Measurements from ENCODE around the gene MYBBP1A.
"Not testable (repeated sequence)": the region's sequence is repeated elsewhere in the genome, so short reads cannot be mapped to it uniquely, and the experiment has no call there.

MYBBP1A gene

GRCh38 chr17:4599505-4600281, 44.5 kb upstream of the MYBBP1A start:
- no peak overlapping the region for H3K4me3 ChIP-seq (replicated peaks; ENCODE audit: low read depth, low read length)
- no peak for TF ChIP-seq CTCF (IDR thresholded peaks at IDR 0.05; ENCODE audit: insufficient read depth, low read length, poor library complexity, severe bottlenecking)
- no peaks in the 10 kb centered on the region; the same call in none of the 2 replicates for H3K27me3 ChIP-seq (replicated peaks; ENCODE audit: control insufficient read depth, insufficient read depth, low read length)
- DNase-seq (ENCODE audit: extremely low read depth, insufficient read length), result no peak
- H3K36me3 ChIP-seq (ENCODE audit: control insufficient read depth, insufficient read depth, low read length), result no peaks in the 10 kb centered on the region

- no peak for TF ChIP-seq CTCF (IDR thresholded peaks at IDR 0.05; ENCODE audit: insufficient read depth, low read length, poor library complexity, severe bottlenecking)
- no peak for DNase-seq (ENCODE audit: extremely low read depth, insufficient read length)
- no peaks in the 10 kb centered on the region; the same call in none of the 2 replicates for H3K27me3 ChIP-seq (replicated peaks; ENCODE audit: control insufficient read depth, insufficient read depth, low read length)
- no peak overlapping the region for H3K4me3 ChIP-seq (replicated peaks; ENCODE audit: low read depth, low read length)
- no peaks in the 10 kb centered on the region for H3K36me3 ChIP-seq (ENCODE audit: control insufficient read depth, insufficient read depth, low read length)
Measured at GRCh38 chr17:4598776-4599504, 43.8 kb upstream of the MYBBP1A start.

- Histone ChIP-seq H3K36me3 (ENCODE audit: control insufficient read depth, insufficient read depth, low read length) (no peaks in the 10 kb centered on the region), H3K4me3 (replicated peaks; ENCODE audit: low read depth, low read length) (no peak overlapping the region), H3K27me3 (replicated peaks; ENCODE audit: control insufficient read depth, insufficient read depth, low read length) (no peaks in the 10 kb centered on the region; the same call in none of the 2 replicates)
- no peak for TF ChIP-seq CTCF (IDR thresholded peaks at IDR 0.05; ENCODE audit: insufficient read depth, low read length, poor library complexity, severe bottlenecking)
- DNase-seq (ENCODE audit: extremely low read depth, insufficient read length), result no peak
Measured at GRCh38 chr17:4597975-4598374, 42.8 kb upstream of the MYBBP1A start.

- no peak for TF ChIP-seq CTCF (IDR thresholded peaks at IDR 0.05; ENCODE audit: insufficient read depth, low read length, poor library complexity, severe bottlenecking)
- no peak for DNase-seq (ENCODE audit: extremely low read depth, insufficient read length)
- H3K27me3 ChIP-seq (replicated peaks; ENCODE audit: control insufficient read depth, insufficient read depth, low read length), result no peaks in the 10 kb centered on the region; the same call in none of the 2 replicates
Measured at GRCh38 chr17:4596636-4597380, 41.6 kb upstream of the MYBBP1A start.

GRCh38 chr17:4595685-4596342, 40.6 kb upstream of the MYBBP1A start:
- H3K27me3 ChIP-seq (replicated peaks; ENCODE audit: control insufficient read depth, insufficient read depth, low read length); H3K4me3 ChIP-seq (replicated peaks; ENCODE audit: low read depth, low read length); DNase-seq (ENCODE audit: extremely low read depth, insufficient read length); H3K36me3 ChIP-seq (ENCODE audit: control insufficient read depth, insufficient read depth, low read length): not testable (repeated sequence)

More at GRCh38 chr17:4596636-4597380, 41.6 kb upstream of the MYBBP1A start:
- Histone ChIP-seq H3K4me3 (replicated peaks; ENCODE audit: low read depth, low read length) (no peak overlapping the region), H3K36me3 (ENCODE audit: control insufficient read depth, insufficient read depth, low read length) (no peaks in the 10 kb centered on the region)
